HG02571 (cell line): ENCODE data around the gene CPTP.

Experiments
- ATAC-seq: cut with Tn5 transposase; IDR thresholded peaks from one replicate; pipeline ENCODE4 v1.9.1; 2021; ENCODE audit warnings: mild to moderate bottlenecking, moderate library complexity; ENCODE audit not compliant: unreplicated experiment

CPTP gene

DNA sequence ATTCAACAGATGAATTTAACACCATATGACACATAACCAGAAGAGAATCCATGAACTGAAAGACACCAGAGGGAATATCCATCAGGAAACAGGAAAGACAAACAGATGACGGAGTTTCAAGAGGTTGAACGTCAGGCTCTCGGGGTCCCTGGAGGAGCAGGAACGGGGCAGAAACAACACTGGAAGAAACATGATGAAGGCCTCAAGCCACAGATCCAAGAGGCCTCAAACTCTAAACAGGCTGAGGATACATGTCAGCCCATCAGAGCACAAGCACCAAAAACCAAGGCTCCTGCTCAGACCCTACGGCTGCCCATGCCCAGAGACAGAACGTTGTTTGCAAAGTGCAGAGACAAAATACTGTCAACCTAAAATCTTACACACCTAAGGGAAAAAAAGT is 7.2 kb upstream of the CPTP start:
- no peak for ATAC-seq

DNA sequence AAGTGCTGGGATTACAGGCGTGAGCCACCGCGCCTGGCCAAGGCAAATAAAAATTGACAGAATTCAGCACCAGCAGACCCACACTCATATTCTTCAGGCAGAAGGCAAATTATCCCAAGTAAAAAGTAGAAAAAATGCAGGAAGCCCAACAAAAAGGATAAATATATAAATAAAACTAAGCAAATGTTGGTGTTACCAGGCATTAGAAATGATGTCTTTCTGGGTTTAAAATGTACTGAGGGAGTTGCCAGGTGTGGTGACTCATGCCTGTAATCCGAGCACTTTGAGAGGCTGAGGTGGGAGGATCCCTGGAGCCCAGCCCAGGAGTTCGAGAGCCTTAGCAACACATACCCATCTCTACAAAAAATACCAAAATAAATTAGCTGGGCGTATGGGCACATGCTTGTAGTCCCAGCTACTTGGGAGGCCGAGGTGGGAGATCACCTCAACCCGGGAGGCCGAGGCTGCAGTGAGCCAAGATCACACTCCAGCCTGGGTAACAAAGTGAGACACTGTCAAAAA is 6.4 kb upstream of the CPTP start:
- no peak for ATAC-seq

GRCh38 chr1:1318777-1319645 is 5.6 kb upstream of the CPTP start:
- ATAC-seq = no peak

GRCh38 chr1:1319646-1319941 is 5.0 kb upstream of the CPTP start:
- ATAC-seq = no peak

DNA sequence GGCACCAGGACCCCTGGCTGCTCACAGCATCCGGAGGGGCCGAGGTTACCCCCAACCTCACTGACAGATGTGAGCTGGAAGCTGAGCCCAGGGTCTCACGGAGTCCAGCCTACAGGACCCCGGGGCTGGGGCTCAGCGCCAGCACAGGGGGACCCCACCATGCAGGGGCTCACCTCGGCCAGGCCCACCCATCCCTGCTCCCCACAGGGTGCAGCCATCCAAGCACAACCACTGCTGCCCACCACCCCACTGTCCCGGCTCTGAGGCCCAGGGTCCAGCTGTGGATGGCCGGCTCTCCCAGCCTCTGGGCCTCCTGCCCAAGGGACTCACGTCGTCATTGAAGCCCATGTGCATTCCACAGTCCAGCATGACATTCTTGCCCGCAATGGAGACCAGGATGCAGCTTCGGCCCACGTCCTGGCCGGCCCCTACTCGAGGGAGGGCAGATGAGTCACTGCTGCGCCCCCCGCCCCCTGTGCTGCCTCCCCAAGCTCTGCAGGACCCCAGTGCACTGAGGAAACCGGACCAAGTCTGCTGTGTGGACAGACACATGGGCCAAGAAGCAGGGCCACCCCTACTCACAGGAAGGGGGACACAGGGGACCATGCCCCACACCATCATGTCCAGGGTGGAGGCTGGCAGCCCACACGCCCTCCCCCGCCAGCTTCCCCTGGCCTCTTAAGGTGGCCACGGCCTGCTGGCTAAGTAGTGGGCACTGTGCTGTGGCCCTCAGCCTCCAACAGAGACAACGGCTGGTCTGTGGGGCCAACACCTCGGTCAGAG is 3.7 kb upstream of the CPTP start:
- no peak for ATAC-seq

GRCh38 chr1:1321477-1321876 is 3.1 kb upstream of the CPTP start:
- ATAC-seq = no peak

GRCh38 chr1:1322418-1322817 is 2.2 kb upstream of the CPTP start:
- no peak for ATAC-seq

DNA sequence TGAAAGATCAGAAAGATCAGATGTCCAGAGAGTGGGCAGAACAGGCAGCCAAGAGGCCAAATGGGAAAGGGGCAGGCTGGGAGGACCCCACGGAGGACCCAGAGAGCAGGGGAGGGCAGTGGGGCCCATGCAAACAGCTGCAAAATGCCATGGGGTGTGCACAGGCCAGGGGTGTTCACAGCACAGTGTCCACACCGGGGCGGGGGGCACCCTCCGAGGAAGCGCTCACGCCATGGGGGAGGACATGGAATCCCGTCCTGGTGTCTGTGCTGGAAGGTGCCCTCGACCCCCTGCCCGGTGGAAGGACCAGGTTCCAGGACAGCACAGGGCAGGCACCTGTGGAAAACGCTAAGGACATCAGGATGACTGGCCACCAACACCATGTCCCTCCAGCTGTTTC is 1.6 kb upstream of the CPTP start:
- ATAC-seq = no peak

- peak; percentile 11 for ATAC-seq
These were observed 498 bp upstream of the CPTP start for GRCh38 chr1:1324084-1324523.

DNA sequence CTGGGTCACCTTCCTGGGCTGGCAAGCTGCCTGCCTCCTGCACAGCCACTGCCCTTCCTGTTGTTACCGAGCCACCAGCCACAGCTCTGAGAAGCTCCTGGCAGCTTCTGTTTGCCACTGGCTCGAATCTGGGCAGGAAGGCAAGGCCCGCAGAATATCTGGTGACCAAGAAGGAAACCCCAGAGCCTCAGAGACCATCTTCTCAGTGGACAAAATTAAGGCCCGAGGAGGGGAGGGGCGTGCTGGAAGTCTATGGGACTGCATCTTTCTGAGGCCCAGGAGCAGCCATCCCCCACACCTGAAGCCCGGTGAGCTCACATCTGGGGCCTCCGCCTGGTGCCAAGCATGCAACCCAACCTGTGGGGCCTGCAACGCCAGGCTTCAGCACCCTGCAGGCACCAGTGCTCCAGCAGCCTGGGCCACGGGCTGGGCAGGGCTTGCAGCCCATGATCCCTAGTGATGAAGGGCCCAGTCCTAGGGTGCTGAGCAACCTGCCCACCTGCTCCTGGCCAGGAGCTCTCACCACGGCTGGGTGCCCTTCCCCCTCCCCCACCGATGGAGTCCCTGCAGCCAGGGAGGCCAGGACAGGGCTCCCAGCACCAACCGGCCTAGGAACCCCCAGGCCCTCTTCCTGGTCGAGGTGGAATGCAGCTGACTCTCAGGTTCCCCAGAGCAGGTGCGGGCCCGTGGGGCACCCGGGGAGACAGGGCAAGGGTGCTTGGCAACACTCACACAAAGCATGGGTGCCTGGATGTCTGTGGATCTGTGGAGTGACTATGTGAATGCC is 879 bp downstream of the CPTP start:
- ATAC-seq = no peak

DNA sequence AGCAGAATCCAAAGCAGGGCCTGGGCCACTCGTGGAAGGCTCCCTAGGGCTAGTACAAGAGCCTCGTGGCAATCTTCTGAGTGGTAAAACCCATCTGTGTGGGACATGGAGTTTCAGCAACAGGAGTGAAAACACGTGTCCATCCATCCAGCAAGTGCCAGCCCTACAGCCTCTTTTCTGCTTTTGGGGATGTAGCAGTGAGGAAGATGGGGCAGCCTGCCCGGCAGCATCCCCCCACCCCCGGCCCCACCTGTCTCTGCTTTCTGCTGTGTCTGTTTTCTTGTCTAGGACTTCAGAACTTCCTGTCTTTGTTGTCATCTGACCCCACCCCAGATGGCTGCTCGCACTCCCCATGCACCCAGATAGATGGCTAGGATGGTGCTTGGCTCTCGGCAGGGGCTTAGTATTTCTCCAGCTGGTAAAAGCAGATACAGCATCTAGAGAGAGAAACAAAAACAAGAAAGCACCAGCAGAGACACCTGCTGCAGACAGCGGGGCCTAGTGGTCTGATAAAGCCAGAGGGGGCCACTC is 1.5 kb downstream of the CPTP start:
- no peak for ATAC-seq

DNA sequence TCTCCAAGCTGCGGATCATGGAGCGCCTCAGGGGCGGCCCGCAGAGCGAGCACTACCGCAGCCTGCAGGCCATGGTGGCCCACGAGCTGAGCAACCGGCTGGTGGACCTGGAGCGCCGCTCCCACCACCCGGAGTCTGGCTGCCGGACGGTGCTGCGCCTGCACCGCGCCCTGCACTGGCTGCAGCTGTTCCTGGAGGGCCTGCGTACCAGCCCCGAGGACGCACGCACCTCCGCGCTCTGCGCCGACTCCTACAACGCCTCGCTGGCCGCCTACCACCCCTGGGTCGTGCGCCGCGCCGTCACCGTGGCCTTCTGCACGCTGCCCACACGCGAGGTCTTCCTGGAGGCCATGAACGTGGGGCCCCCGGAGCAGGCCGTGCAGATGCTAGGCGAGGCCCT is 2.7 kb downstream of the CPTP start:
- no peak for ATAC-seq

DNA sequence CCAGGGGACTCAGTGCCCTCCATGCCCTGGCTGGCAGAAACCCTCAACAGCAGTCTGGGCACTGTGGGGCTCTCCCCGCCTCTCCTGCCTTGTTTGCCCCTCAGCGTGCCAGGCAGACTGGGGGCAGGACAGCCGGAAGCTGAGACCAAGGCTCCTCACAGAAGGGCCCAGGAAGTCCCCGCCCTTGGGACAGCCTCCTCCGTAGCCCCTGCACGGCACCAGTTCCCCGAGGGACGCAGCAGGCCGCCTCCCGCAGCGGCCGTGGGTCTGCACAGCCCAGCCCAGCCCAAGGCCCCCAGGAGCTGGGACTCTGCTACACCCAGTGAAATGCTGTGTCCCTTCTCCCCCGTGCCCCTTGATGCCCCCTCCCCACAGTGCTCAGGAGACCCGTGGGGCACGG is 3.7 kb downstream of the CPTP start:
- ATAC-seq = no peak

- no peak for ATAC-seq
These were observed 5.0 kb downstream of the CPTP start for GRCh38 chr1:1329304-1330210.

GRCh38 chr1:1330366-1331067 is 5.9 kb downstream of the CPTP start:
- ATAC-seq = no peak

GRCh38 chr1:1331068-1331965 is 6.7 kb downstream of the CPTP start, which contains the start of gene TAS1R3:
TSS of gene TAS1R3 (plus strand) at chr1:1331280. CDS start at chr1:1331346, 66 bp downstream.
- no peak for ATAC-seq

GRCh38 chr1:1332031-1332755 is 7.6 kb downstream of the CPTP start:
- ATAC-seq = no peak
